GM18858 (cell line): ENCODE data around the gene ATF6.

Experiments
- ATAC-seq: cut with Tn5 transposase; IDR thresholded peaks from one replicate; pipeline ENCODE4 v1.9.1; 2021; ENCODE audit not compliant: unreplicated experiment

Gene ATF6

DNA sequence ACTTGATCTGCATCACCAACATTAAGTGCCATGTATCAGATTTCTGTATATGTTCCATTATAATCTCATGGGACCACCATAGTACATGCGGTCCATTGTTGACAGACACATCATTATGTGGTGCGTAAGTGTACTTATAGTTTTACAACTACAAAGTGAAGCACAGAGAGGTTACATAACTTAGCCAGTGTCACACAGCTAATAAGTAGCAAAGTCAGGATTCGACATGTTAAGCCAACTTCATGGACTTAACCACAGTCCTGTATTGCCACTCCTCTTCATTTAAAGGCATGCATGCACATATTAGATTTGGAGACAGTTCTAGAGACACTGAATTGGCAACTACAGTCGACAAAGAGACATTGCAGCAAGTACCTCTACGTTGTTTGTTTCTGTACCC lies 120.5 kb downstream of the ATF6 start:
- ATAC-seq: no peak

DNA sequence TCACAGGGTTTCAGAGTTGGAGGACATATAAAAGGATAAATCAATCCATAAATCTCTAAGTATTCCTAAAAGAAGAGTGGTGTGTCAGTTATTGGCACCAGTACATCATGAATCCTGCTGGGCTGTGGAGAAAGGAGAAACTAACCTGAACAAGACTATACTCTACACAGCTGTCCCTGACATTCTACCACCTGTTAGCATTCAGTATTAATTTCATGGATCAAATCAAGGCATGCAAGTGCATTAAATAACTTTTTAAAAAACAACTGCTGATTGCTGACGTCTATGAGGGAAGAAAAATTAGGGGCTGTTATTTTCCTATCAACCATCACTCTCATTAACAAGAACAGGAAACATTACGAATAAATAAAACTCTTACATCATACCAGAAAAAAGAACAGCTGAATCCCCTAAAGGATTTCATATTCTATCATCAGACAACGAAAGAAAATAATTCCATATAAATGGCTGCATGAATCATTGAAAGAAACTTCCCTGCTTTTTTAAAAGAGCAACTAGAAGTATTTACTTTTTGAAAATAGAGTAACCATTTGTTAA lies 121.7 kb downstream of the ATF6 start:
- no peak for ATAC-seq

DNA sequence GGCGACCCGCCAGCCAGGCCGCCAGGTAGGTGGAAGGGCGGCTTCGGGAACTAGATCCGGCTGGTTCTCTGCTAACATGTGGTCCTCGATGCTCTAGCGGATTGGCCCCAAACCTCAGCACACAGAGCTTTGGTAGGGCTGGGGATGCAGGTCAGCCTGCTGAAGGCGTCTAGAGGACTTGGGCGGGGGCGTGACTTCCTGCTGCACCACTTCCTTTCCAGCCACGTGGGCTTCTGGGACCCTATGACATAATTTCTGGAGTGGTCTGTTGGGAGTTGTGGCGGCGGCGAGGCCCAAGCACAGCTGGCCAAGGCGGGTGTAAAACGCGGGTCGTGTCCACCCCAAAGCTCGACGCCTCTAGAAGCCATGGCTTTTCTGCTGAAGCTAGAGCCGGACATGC lies 124.5 kb downstream of the ATF6 start:
- ATAC-seq: no peak

DNA sequence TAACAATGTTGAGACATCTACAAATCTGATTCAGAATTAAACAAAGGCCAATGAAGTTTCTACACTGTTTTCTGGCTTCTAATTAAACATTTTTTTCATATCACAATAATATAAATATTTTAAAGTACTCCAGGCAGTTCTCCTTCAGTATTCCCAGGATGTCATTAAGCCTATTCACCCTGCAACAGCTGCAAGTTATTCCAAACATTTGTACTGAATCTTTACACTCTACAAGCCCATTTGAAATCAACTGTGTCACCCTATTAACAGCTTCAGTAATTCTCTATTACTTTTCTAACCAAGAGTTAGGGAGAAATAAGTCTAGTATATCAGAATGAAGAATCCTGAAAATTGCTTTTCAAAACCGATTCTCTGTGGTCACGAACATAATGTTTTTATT lies 133.0 kb downstream of the ATF6 start:
- no peak for ATAC-seq

DNA sequence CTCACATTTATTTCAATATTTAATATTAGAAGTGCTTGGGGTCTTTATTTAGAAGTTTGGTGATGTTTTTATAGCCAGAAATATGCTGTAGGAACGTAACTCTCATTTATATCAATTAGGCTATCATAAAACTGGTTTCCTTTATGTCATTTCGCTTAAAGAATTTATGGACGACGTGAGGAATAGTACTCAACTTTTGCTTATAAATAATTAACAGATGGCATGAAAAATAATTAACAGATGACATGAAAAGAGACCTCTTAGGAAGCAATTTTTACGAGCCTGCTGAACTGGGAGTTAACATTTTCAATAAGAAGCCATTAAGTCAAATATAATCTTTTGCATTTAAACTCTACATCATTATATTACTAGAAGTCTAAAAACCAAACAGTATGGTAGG lies 134.0 kb downstream of the ATF6 start:
- no peak for ATAC-seq

DNA sequence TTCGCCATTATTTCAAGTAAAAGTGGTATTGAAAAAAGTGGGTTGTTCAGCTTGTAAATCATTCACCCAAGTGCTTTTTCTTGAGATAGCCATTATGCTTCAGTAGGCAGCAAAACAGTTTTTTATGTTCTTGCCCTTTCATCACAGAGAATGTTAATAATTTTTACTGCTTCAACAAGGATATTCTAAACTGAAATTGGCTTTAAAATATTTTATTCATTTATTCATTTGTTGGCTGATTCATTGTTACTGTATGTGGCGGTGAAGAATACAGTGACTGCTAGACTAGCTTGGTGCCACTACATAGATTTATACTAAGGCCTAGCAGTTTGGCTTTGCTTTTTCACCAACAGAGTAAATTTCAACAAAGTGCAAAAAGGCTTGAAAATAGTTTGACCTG lies 136.1 kb downstream of the ATF6 start:
- ATAC-seq: no peak

DNA sequence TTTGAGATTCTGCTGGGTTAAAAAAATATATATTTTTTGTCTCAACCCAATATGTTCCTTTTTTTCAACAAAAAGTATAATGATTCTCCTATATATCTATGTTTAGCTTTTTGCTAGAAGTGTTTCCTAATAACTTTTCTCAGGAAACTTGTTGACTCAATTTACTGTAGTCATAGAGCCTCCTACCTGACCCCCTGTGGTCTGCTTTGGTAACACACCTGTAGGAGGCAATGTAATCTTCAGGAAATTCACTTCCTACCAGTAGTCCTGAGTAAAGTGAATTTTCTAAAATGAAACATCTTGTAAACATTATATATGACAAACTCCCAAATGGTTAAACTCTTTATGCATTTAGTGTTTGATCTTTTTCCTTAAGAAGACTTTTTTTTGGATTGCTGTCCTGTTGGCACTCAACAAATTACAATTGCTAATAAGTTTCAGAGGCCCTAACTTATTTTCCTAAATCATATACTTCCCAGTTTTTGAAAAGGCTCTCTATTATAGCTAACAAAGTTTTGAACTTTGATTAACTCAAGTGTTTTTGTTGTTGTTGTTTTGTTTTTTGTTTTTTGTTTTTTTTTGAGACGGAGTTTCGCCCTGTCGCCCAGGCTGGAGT lies 139.3 kb downstream of the ATF6 start:
- ATAC-seq: no peak

DNA sequence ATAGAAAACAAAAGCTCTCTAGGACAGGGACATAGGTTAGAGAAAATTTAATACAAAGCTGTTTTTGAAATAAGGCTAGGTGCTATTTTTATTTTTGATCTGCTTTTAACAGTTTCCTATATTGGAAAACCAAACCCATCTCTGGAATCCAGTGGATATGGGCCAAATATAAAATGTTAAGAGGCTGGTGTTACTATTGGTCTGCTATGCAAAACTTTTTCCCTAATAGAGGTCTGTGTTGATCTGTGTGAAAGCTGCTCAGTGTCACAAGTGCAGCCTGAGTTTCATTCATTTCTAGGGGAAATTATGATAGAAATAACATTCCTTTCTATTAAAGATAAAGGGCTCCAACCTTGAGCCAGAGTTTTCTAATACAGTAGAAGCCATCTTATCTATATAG lies 141.1 kb downstream of the ATF6 start:
- ATAC-seq: no peak

DNA sequence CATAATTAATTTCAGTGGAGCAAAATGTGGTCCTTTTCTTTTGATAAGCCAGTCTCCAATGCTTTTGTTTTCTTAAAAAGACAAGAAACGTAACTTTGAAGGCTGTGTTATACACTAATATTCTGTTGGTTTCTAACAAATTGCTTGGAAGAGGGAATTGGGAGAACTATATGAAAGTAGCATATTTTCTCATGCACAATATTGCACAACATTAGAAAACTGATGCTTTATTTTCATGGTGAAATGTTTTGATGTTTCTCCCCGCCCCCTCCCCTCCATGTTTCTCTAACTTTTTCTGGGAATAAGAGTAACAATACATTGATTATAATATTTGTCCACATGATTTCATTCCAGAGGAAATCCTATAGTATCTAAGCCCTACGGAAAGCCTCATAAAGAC lies 142.1 kb downstream of the ATF6 start:
- ATAC-seq: no peak

DNA sequence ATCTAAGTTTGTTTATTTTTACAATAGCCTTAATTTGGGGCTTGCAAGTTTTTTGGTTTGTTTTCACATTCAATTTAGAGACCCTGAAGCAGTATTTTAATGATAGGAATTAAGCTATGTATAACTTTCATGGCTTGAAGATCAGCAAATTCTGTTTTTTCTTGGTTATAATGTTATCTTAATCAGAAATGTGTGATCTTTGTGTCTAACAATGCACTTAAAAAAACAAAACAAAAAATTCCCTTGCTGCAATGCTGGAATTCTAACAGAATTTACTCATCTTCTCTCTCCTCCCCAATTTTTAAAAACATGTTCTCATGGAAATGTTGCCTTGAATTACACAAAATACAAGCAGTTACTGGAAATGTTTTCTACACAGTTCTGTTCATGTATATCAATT lies 144.5 kb downstream of the ATF6 start:
- ATAC-seq: no peak

DNA sequence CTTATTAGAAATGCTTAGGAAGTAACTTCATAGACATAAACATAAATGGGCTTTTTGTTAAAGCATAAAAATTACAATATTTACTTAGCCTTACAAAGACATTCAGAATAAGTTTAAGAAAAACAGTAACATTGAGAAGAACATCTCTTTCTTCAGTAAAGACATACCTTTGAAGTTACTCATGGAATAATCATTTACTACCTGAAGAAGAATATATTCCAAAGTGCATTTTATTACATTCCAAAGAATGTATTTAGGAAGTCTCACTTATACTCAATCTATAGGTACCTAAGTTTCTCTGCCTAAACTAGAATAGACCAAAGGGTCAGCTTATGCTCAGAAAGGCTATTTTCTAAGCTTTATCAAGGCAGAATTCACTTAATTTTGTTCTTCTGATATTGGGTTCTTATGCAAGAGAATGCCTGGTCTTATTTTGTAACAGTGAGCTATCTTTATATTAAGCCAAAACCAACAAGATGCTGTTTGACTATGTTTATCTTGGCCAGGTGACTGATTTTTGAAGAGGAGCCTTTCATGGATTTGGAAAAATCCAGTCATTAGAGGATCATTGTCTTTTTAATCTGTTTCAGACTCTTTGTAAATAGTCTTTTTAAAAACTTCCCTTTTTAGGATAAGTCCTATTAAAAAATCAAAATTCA lies 147.5 kb downstream of the ATF6 start:
- ATAC-seq: no peak

DNA sequence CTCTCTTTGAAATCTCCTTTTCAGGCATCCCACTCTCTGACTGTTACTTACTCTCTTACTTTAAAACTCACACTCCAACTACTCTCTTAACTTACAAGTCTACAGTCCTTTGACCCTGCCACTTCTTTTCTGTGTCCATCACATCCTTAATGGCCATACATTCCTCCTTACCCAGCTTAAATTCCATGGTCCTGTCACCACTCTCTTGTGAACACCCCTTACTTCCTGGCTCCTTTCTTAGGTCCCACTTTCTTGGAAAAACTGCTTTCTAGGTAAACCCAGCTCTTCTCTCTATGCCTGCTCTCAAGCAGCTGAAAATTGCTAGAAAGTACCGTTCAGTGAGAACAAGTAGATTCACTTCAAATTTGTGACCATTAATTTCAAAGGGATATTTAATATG lies 148.5 kb downstream of the ATF6 start:
- ATAC-seq: no peak

DNA sequence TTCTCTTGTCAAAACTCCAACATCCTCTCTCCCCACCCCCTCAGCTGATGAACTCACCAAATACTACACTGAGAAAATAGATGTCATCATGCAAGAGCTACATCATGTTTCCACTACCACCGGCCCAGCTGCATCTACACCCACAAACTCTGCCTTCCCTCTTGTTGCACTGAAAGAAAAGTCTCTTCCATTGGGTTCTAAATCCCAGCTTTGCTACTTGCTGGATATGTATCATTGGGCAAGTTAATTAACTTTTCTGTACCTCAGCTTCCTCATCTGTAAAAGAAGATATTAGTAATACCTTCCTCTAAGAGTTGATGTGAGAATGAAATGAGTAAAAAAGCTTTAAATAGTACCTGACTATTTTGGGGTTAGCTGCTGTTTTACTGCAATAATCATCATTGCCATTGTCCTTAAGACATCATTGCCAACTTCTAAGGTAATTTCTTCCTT lies 149.0 kb downstream of the ATF6 start:
- ATAC-seq: peak; percentile 77

DNA sequence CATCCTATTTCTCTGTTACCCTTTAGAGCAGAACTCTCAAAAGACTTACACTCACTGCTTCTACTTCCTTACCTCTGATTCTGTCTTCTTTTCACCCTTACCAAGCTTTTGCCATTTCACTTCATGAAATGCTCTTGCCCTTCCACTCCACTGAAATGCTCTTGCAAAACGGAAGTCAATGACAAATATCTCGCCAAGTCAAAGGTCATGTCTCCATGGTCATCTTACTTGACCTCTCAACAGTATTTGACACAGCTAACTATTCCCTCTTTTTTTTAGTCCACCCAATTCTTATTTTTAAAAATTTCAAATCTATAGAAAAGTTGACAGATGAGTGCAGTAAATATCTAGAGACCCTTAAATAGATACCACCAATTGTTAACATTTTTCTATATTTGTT lies 149.9 kb downstream of the ATF6 start:
- no peak for ATAC-seq

DNA sequence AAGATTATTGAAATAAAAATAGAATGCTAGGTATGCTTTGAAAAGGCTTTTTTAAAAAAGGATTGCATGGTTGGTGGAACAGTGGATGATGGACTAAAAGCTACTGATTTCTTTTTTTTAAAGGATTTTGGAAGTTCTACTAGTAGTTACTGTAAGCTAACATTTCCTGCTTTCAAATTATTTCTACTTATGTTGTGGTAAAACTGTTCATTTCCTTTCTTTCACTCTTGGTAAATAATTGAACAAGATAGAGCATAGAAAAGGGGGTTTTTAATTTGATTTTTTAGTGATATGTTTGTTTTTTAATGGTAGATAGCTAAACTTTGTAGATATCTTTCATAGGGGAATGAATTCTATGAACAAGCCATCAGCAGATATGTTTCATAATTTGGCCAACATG lies 153.1 kb downstream of the ATF6 start:
- ATAC-seq: no peak

DNA sequence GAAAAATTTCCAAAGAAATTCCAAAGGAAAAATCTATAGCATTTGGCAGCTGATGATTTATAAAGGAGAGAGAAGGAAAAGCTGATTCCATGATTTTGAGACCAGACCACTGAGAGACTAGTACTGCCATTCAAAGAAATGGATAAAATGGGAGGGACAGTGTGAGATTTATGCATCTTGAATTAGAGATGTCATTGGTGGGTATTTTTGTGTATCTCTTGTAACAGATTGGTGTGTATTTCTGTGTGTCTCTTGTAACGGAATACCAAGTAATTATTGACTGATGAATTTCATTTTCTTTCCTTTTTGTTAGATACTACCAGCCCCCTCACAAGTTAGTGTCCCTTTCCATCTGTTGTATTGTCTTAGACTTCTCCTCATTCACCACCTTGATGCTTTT lies 155.4 kb downstream of the ATF6 start:
- no peak for ATAC-seq

DNA sequence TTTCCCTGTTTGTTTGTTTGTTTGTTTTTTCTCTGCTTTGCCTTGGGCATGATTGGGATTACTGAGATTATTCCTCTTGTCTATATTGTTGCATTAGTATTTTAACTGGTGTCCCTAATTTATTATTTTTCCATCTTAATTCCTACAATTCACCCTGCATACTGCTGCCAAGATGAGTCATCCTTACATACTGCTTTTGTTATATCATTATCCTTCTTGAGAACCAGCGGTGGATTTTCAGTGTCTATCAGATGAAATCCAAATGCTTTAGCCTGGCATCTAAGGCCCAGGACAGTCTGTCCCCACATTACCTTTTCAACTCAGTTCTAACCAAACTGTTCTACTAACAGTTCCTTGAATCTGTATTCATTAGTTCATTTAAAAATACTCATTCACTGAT lies 155.9 kb downstream of the ATF6 start:
- no peak for ATAC-seq

DNA sequence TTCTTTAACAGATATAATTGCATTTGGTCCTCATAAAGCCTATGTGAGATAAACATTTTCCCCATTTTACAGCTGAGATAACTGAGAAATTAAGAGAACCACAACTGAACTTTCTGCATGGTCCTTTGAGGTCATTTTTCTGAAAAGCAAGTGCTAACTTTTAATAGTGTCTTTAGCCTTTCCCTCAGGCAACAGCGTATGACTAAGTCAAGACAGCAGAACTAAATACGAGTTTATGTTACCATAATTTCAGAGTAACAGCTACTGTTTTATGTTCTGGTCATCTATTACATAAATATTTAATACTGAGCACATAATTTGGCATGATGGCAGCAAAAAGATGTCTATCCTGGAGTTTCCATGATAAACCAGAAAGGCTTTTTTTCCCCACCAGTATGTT lies 161.9 kb downstream of the ATF6 start:
- no peak for ATAC-seq

DNA sequence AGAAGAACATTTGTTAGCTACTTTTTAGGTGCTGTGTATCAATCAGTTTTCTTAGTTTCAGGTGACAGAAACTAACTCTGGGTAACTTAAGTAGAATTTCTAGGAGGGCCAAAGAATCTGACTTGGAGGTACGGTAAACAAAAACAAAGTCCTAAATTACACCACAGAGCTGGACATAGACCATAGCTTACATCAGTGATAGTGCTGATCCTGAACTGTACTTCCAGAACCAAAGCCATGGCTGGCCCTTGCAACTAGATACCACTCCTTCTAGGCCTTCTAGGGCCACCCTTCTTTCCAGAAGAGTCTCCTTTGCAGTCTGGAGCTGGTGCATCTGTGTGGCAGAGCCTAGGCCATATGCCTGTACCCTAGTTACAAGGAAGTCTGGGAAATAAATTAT lies 163.0 kb downstream of the ATF6 start:
- no peak for ATAC-seq

DNA sequence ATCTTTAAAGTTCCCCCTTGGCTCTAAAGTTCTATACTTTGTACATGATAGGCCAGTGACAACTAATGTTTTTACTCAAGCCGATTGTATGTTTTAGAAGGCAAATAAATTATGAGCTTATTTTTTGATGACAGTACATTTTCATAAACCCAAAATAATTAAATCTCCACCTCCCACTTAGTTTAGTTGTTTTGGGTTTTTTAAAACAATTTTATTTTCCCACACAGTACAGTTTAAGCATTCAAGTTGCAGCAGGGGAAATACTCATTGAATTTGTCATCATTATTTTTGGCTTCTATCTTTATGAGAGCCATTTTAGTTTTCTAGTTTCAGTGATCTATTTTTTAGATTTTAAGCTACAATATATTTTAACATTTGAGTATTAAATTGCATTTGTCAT lies 163.9 kb downstream of the ATF6 start:
- no peak for ATAC-seq

DNA sequence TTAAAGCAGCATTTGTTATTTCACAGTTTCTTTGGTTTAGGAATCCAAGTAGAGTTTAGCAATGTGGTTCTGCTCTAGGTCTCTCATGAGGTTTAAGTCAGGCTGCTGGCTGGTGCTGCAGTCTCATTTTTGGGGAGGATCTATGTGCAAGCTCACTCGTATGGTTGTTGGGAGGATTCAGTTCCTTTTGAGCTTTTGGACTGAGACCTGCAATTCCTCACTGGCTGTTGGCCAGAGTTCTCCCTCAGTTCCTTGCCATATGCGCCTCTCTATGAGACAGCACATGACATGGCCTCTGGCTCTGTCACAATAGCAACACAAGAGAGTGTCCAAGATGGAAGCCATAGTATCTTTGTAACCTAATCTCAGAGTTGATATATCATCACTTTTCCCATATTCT lies 166.5 kb downstream of the ATF6 start:
- no peak for ATAC-seq

DNA sequence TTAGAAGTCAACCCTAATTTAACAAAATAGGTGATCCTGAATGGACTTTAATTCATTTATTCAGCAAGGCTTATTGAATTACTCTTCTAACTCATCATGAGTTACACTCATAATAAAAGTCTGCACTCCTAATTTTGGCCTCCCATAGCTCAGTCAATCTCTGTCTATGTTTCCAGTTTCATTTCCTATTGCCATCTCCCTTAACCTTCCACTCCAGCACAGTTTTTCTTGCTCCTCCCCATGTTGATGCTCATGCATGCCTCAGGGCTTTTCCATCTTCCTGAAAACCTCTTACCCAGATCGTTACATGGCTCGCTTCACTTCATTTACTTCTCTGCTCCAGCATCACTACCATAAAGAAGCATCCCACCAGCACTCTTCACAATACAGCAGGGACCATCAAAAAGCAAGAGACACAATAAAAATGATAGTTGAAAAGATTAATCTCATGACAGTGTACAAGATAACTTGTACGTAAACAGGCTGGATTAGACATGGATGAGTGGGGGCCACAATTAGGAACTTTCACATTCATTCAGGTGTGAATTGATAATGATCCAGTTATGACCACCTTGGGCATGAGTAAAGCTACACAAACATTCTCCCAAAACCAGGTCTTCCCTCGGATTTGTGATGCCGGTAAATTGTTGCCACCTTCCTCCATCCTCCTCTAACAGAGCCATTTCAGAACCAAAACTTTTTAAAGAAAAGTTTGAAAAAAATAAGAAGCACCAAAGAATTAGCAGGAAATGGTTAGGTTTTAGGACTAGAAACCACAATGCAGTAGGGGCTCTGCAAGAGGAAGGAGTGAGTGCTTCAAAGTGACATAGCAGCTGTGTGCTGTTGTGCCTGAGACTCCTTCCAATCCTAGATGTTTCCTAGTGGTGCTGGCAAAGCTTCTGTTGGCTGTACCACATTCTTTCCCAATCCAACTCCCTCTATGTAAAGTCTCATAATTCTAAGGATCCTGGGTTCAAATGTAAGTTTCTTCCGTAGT lies 167.8 kb downstream of the ATF6 start:
- no peak for ATAC-seq
